Stomach (tissue), 9 donors: ENCODE results near the gene CTDP1. TPM values are rescaled to one million over a fixed set of nuclear protein-coding genes. Genes with fewer than 3 reads are reported as not detected.
A peak's percentile ranks its signal among the peaks of the same experiment; 100 is the strongest.

Source experiments
- DNase-seq, 2 donors: peaks; one replicate each; pipeline versions ENCODE4 v3.0.0 to v3.0.0-alpha.2; 2013 to 2019
- H3K27ac ChIP-seq, 5 donors: fragments of 200-600 bp in 4 of 5; sonication (generic) in 4 of 5; one replicate each; pipeline ENCODE4 v1.5.1; 2013 to 2019; ENCODE audit warnings: mild to moderate bottlenecking in 1 of 5, moderate library complexity in 1 of 5
- H3K27me3 ChIP-seq, 3 donors: fragments of 200-600 bp; sonication (generic); one replicate each; pipeline ENCODE4 v1.5.1; 2017 to 2019; ENCODE audit warnings: mixed run types in 1 of 3
- H3K36me3 ChIP-seq, 4 donors: fragments of 200-600 bp; sonication (generic); 1 replicate in 3 of 4; 2 replicates in 1 of 4; pipeline ENCODE4 v1.5.1; 2016 to 2019
- H3K4me1 ChIP-seq, 4 donors: fragments of 200-600 bp; sonication (generic); one replicate each; pipeline ENCODE4 v1.5.1; 2016 to 2019
- H3K4me3 ChIP-seq, 4 donors: fragments of 200-600 bp; sonication (generic) in 3 of 4; one replicate each; pipeline ENCODE4 v1.5.1; 2016 to 2019; ENCODE audit warnings: mild to moderate bottlenecking in 1 of 4
- H3K9me3 ChIP-seq, 4 donors: fragments of 200-600 bp; sonication (generic); one replicate each; pipeline ENCODE4 v1.5.1; 2016 to 2019
- EP300 ChIP-seq: sonication (generic); formaldehyde crosslinking; IDR thresholded peaks from one replicate; pipeline ENCODE4 v1.6.1; 2017; ENCODE audit warnings: antibody characterized with exemption
- POLR2A ChIP-seq, 4 donors: fragments of 450-650 bp; IDR thresholded peaks; one replicate each; pipeline ENCODE4 v1.6.1; 2016; ENCODE audit warnings: antibody characterized with exemption in 4 of 4, control low read depth in 2 of 4, mild to moderate bottlenecking in 1 of 4, moderate library complexity in 1 of 4
- POLR2AphosphoS5 ChIP-seq, 3 donors: sonication (generic); formaldehyde crosslinking; IDR thresholded peaks; one replicate each; pipeline ENCODE4 v1.6.1; 2016; ENCODE audit warnings: antibody characterized with exemption in 3 of 3
- WGBS, 5 donors: extraction: QIAGEN DNeasy Blood & Tissue Kit in 3 of 5; methylation state at CpG; one replicate each; pipeline versions ENCODE4 v1.1.5 to v1.1.7; 2013 to 2018; 5-methylcytosine and 5-hydroxymethylcytosine counted together
- intact Hi-C: fragments of 100-400 bp; cut with DNase I; formaldehyde crosslinking; loops from one replicate; pipeline ENCODE4 v1.15.1; 2023; ENCODE audit warnings: low total_unique reads
- polyA plus RNA-seq, 3 donors: library from polyadenylated mRNA; stranded (reverse); fragments of 200-250 nt; gene quantifications; one replicate each; pipeline ENCODE4 v1.2.3, GENCODE V29; 2013
- total RNA-seq, 5 donors: library from RNA; depleted of rRNA; stranded (reverse); fragments of >200 nt; gene quantifications; one replicate each; pipeline versions ENCODE4 v1.1.0 to v1.2.3, GENCODE V29; 2014 to 2016
- TF ChIP-seq, protein P1 (sequence below), 7 experiments: fragments of 450-650 bp in 4 of 7; fragments of 200-600 bp in 3 of 7; sonication (generic) in 3 of 7; IDR thresholded peaks; one replicate each; pipeline ENCODE4 v1.5.1; 2016 to 2019; ENCODE audit warnings: antibody characterized with exemption in 7 of 7, control low read depth in 2 of 7, mild to moderate bottlenecking in 1 of 7
- donor health status: healthy with polysubstance abuse.
- donor health status: Bipolar disorder and iron deficiency.
- donor health status: healthy.

CTDP1 gene
- total and polyA plus RNA-seq, 8 donors: 7.6 to 50.7 (median 16.8) TPM

GRCh38 chr18:79680100-79680879 is 687 bp downstream of the CTDP1 start:
- Histone ChIP-seq H3K4me3 (peak overlapping the region; percentile 93 to 99 (median 96)), H3K9me3 (no peaks in the 10 kb centered on the region), H3K36me3 (peaks cover 0 to 12% (median 7%) of the 10 kb centered on the region in 4 donors), H3K27ac (peak overlapping the region; percentile 93 to 100 (median 99)), H3K4me1 (peaks cover 28 to 72% (median 61%) of the 10 kb centered on the region in 4 donors), H3K27me3 (no peaks in the 10 kb centered on the region)
- TF ChIP-seq POLR2AphosphoS5 (IDR thresholded peaks at IDR 0.05) (no peak), POLR2A (IDR thresholded peaks at IDR 0.05) (no peak), EP300 (no peak)
- TF ChIP-seq, protein P1, sequence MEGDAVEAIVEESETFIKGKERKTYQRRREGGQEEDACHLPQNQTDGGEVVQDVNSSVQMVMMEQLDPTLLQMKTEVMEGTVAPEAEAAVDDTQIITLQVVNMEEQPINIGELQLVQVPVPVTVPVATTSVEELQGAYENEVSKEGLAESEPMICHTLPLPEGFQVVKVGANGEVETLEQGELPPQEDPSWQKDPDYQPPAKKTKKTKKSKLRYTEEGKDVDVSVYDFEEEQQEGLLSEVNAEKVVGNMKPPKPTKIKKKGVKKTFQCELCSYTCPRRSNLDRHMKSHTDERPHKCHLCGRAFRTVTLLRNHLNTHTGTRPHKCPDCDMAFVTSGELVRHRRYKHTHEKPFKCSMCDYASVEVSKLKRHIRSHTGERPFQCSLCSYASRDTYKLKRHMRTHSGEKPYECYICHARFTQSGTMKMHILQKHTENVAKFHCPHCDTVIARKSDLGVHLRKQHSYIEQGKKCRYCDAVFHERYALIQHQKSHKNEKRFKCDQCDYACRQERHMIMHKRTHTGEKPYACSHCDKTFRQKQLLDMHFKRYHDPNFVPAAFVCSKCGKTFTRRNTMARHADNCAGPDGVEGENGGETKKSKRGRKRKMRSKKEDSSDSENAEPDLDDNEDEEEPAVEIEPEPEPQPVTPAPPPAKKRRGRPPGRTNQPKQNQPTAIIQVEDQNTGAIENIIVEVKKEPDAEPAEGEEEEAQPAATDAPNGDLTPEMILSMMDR (IDR thresholded peaks at IDR 0.05): no peak
- 2 to 8% (median 4%) methylated on average over 15 to 54 of the region's 54 CpGs for WGBS, 5 donors
- intact Hi-C loops: loop anchor here (10.0 kb wide), 1 partner anchor 275 kb away; the partner anchor contains the start of gene SLC66A2
- peak; percentile 39 to 81 for DNase-seq

DNA sequence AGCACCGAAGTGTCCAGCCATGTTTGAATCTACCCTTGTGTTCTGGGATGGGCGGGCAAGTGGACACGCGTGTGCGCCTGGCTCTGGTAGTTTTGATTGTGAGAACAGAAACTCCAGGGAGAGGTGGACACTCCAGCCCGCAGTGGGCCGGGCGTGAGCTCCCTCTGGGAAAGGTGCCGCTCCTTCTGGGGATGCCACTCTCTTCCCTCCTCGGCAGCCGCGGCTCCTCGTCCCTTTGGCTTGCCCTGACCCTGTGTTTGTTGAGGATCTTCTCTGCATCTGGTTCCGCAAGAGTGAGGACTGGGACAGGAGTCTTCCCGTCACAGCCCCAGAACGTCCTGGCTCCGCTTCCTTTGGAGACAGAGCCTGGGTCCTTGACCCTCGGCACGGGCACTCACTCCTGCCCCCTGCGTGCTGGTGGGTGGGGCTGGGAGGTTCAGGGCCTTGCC is 1.3 kb downstream of the CTDP1 start:
- peak overlapping the region; percentile 93 to 99 (median 96) for H3K4me3 ChIP-seq
- H3K27ac ChIP-seq: peak overlapping the region in 4 of 5 donors; percentile 97 to 100 (median 99)
- H3K4me1 ChIP-seq: peaks cover 28 to 78% (median 62%) of the 10 kb centered on the region in 4 donors
- H3K27me3 ChIP-seq: no peaks in the 10 kb centered on the region
- no peaks in the 10 kb centered on the region for H3K9me3 ChIP-seq
- 38 to 61% (median 52%) methylated on average over 17 to 20 of the region's 20 CpGs for WGBS, 5 donors
- intact Hi-C loops: loop anchor here (10.0 kb wide), 1 partner anchor 274 kb away; the partner anchor contains the start of gene SLC66A2
- peaks cover 0 to 12% (median 7%) of the 10 kb centered on the region in 4 donors for H3K36me3 ChIP-seq
- no peak for DNase-seq
- TF ChIP-seq, protein P1 (IDR thresholded peaks at IDR 0.05): no peak
- TF ChIP-seq POLR2A (IDR thresholded peaks at IDR 0.05) (no peak), EP300 (no peak), POLR2AphosphoS5 (IDR thresholded peaks at IDR 0.05) (no peak)

GRCh38 chr18:79681484-79682387 is 2.1 kb downstream of the CTDP1 start:
- Histone ChIP-seq H3K4me1 (peaks cover 28 to 75% (median 58%) of the 10 kb centered on the region in 4 donors), H3K36me3 (peaks cover 0 to 12% (median 7%) of the 10 kb centered on the region in 4 donors), H3K4me3 (peak overlapping the region in 3 of 4 donors; percentile 93 to 98 (median 95)), H3K27me3 (no peaks in the 10 kb centered on the region), H3K9me3 (no peaks in the 10 kb centered on the region), H3K27ac (peak overlapping the region in 1 of 5 donors; percentile 97)
- 73 to 82% (median 79%) methylated on average over 16 to 21 of the region's 21 CpGs for WGBS, 5 donors
- intact Hi-C loops: loop anchor here (10.0 kb wide), 1 partner anchor 273 kb away; the partner anchor contains the start of gene SLC66A2
- DNase-seq: no peak
- TF ChIP-seq, protein P1 (IDR thresholded peaks at IDR 0.05): no peak
- TF ChIP-seq POLR2A (IDR thresholded peaks at IDR 0.05) (no peak), POLR2AphosphoS5 (IDR thresholded peaks at IDR 0.05) (no peak), EP300 (no peak)

DNA sequence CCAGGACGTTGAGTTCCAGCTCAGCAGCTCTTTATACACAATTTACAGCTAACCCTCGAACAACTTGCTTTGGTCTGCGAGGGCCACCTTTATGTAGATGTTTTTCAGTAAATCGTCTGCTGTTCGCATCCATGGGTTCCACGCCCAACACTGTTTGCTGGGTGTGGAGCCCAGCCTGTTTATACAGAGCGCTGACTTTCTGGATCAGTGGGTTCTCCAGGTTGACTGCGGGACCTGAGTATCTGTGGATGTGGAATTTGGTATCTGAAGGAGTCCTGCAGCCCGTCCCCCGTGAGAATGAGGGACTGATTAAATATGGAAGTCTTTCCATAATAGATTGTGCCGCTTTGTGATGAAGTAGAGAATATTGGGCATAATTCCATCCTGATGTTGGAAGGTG is 2.9 kb downstream of the CTDP1 start:
- Histone ChIP-seq H3K4me1 (peaks cover 28 to 68% (median 52%) of the 10 kb centered on the region in 4 donors), H3K9me3 (no peaks in the 10 kb centered on the region), H3K4me3 (no peak overlapping the region), H3K36me3 (peaks cover 0 to 8% (median 7%) of the 10 kb centered on the region in 4 donors), H3K27ac (peak overlapping the region in 1 of 5 donors; percentile 97), H3K27me3 (no peaks in the 10 kb centered on the region)
- TF ChIP-seq POLR2AphosphoS5 (IDR thresholded peaks at IDR 0.05) (no peak), POLR2A (IDR thresholded peaks at IDR 0.05) (no peak), EP300 (no peak)
- TF ChIP-seq, protein P1 (IDR thresholded peaks at IDR 0.05): no peak
- no peak for DNase-seq
- 74 to 83% (median 79%) methylated on average over 11 of the region's 11 CpGs for WGBS, 5 donors
- intact Hi-C loops: loop anchor here (10.0 kb wide), 1 partner anchor 272 kb away; the partner anchor contains the start of gene SLC66A2
